Measurements from ENCODE around the gene SELENOP. TPM values are rescaled to one million over a fixed set of nuclear protein-coding genes. Genes with fewer than 3 reads are reported as not detected.

The SELENOP gene
- total and polyA plus RNA-seq, 2 of the 13 experiments (the other 11 are each of a cell fraction or from before 2014, with no cell fraction given): 1,895 to 2,083 TPM

DNA sequence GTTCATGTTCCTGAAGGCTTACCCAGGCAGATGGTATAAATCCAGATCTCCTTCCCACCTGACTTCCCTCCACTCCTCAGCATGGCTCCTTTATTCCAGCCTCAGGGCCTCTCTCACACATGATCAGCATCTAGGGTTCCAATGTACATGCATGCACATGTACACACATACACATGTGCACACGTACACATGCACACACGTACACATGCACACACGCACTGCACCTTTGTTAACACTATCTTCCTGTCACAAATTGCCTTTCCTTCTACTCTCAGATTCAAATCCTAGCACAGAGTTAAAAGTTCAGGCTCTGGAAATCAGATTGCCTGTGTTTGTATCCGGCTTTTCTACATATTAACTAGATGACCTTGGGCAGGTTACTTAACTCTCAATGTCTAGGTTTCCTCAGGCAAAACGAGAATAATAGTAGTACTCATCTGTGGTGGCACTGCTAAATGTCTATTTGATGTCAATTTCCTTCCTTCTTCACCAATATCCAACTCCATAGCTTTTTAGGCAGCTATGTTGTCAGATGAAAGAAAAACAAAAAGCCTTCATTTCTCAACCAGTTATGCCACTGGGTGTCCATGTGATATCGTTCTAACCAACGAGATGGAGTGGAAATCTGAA lies 12.8 kb upstream of the SELENOP start (continued):
- TF ChIP-seq MAZ (IDR thresholded peaks at IDR 0.05; ENCODE audit: borderline replicate concordance, low read depth, low read length) (no peak), MAZ (CRISPR knock-in tag; IDR thresholded peaks at IDR 0.05; ENCODE audit: low read depth) (peak; percentile 45; the same call in 1 of the 2 replicates), ZNF703 (CRISPR knock-in tag; IDR thresholded peaks at IDR 0.05; ENCODE audit: borderline replicate concordance) (no peak), ZBTB1 (CRISPR knock-in tag; IDR thresholded peaks at IDR 0.05; ENCODE audit: borderline replicate concordance) (no peak), ZNF230 (CRISPR knock-in tag; IDR thresholded peaks at IDR 0.05) (no peak), TEAD2 (CRISPR knock-in tag; IDR thresholded peaks at IDR 0.05) (no peak), ZNF326 (CRISPR knock-in tag; IDR thresholded peaks at IDR 0.05; ENCODE audit: borderline replicate concordance) (no peak), HOXD1 (CRISPR knock-in tag; IDR thresholded peaks at IDR 0.05) (no peak), ARNTL (CRISPR knock-in tag; IDR thresholded peaks at IDR 0.05) (0 out of 2 replicates have a peak, but pooled peaks have one; percentile 53), ZNF143 (CRISPR knock-in tag; IDR thresholded peaks at IDR 0.05) (no peak), FIP1L1 (IDR thresholded peaks at IDR 0.05; ENCODE audit: borderline replicate concordance, insufficient read depth, low read depth, low read length) (no peak), TP53 (CRISPR knock-in tag; conservative IDR thresholded peaks at IDR 0.05) (no peak), NFE2 (CRISPR knock-in tag; IDR thresholded peaks at IDR 0.05) (no peak), HNRNPH1 (optimal IDR thresholded peaks at IDR 0.05; ENCODE audit: low read depth, low read length) (no peak), ZFP62 (CRISPR knock-in tag; IDR thresholded peaks at IDR 0.05) (no peak), SETDB1 (CRISPR knock-in tag; IDR thresholded peaks at IDR 0.05; ENCODE audit: borderline replicate concordance) (no peak), ZBTB37 (CRISPR knock-in tag; IDR thresholded peaks at IDR 0.05) (no peak)
- TF ChIP-seq, protein P1, sequence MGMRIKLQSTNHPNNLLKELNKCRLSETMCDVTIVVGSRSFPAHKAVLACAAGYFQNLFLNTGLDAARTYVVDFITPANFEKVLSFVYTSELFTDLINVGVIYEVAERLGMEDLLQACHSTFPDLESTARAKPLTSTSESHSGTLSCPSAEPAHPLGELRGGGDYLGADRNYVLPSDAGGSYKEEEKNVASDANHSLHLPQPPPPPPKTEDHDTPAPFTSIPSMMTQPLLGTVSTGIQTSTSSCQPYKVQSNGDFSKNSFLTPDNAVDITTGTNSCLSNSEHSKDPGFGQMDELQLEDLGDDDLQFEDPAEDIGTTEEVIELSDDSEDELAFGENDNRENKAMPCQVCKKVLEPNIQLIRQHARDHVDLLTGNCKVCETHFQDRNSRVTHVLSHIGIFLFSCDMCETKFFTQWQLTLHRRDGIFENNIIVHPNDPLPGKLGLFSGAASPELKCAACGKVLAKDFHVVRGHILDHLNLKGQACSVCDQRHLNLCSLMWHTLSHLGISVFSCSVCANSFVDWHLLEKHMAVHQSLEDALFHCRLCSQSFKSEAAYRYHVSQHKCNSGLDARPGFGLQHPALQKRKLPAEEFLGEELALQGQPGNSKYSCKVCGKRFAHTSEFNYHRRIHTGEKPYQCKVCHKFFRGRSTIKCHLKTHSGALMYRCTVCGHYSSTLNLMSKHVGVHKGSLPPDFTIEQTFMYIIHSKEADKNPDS (CRISPR knock-in tag; IDR thresholded peaks at IDR 0.05): no peak
- TF ChIP-seq, protein P2, sequence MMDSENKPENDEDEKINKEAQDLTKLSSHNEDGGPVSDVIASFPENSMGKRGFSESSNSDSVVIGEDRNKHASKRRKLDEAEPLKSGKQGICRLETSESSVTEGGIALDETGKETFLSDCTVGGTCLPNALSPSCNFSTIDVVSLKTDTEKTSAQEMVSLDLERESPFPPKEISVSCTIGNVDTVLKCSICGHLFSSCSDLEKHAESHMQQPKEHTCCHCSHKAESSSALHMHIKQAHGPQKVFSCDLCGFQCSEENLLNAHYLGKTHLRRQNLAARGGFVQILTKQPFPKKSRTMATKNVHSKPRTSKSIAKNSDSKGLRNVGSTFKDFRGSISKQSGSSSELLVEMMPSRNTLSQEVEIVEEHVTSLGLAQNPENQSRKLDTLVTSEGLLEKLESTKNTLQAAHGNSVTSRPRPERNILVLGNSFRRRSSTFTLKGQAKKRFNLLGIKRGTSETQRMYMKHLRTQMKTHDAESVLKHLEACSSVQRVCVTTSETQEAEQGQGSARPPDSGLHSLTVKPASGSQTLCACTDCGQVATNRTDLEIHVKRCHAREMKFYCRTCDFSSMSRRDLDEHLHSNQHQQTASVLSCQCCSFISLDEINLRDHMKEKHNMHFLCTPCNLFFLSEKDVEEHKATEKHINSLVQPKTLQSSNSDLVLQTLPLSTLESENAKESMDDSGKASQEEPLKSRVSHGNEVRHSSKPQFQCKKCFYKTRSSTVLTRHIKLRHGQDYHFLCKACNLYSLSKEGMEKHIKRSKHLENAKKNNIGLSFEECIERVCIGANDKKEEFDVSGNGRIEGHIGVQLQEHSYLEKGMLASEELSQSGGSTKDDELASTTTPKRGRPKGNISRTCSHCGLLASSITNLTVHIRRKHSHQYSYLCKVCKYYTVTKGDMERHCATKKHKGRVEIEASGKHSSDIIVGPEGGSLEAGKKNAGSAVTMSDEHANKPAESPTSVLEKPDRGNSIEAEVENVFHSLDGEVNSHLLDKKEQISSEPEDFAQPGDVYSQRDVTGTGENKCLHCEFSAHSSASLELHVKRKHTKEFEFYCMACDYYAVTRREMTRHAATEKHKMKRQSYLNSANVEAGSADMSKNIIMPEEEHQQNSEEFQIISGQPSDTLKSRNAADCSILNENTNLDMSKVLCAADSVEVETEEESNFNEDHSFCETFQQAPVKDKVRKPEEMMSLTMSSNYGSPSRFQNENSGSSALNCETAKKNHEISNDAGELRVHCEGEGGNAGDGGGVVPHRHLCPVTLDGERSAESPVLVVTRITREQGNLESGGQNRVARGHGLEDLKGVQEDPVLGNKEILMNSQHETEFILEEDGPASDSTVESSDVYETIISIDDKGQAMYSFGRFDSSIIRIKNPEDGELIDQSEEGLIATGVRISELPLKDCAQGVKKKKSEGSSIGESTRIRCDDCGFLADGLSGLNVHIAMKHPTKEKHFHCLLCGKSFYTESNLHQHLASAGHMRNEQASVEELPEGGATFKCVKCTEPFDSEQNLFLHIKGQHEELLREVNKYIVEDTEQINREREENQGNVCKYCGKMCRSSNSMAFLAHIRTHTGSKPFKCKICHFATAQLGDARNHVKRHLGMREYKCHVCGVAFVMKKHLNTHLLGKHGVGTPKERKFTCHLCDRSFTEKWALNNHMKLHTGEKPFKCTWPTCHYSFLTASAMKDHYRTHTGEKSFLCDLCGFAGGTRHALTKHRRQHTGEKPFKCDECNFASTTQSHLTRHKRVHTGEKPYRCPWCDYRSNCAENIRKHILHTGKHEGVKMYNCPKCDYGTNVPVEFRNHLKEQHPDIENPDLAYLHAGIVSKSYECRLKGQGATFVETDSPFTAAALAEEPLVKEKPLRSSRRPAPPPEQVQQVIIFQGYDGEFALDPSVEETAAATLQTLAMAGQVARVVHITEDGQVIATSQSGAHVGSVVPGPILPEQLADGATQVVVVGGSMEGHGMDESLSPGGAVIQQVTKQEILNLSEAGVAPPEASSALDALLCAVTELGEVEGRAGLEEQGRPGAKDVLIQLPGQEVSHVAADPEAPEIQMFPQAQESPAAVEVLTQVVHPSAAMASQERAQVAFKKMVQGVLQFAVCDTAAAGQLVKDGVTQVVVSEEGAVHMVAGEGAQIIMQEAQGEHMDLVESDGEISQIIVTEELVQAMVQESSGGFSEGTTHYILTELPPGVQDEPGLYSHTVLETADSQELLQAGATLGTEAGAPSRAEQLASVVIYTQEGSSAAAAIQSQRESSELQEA (CRISPR knock-in tag; IDR thresholded peaks at IDR 0.05; ENCODE audit: not compliant biosample characterization): no peak
